SK-N-SH (cell line): ENCODE measurements around the gene PLXNA4. TPM values are rescaled to one million over a fixed set of nuclear protein-coding genes. Genes with fewer than 3 reads are reported as not detected.

ENCODE experiments used
- CTCF ChIA-PET: fragments of 300-600, 350-600 bp; formaldehyde crosslinking; extraction: SDS; loops from one replicate; lab custom pipeline; 2021; lab: Yijun Ruan, JAX
- POLR2A ChIA-PET: fragments of 350-600 bp; sonication (Branson Sonifier 250); formaldehyde crosslinking; extraction: SDS; loops from one replicate; lab custom pipeline; 2020; ENCODE audit warnings: antibody characterized with exemption, inconsistent platforms; lab: Yijun Ruan, JAX
- DNase-seq: peaks from one replicate; pipeline ENCODE4 v3.0.0; 2012
- H2AFZ ChIP-seq: fragments of 200-600 bp; sonication (generic); 2 replicates; pipeline ENCODE4 v1.8.1; 2016; ENCODE audit warnings: antibody characterized with exemption, mild to moderate bottlenecking, low read depth
- H3F3A ChIP-seq: fragments of 200-600 bp; sonication (generic); replicated peaks from 2 replicates; pipeline ENCODE3; 2016; ENCODE audit warnings: antibody characterized with exemption, mild to moderate bottlenecking; ENCODE audit not compliant: insufficient read depth
- H3K27ac ChIP-seq, 2 experiments: fragments of 200-500 bp in 1 of 2; fragments of 200-600 bp in 1 of 2; sonication (Bioruptor generic) in 1 of 2; sonication (generic), shearing (Covaris generic) in 1 of 2; 2 replicates each; pipeline versions ENCODE4 v1.5.1 to v1.6.1; 2014 to 2016; ENCODE audit warnings: low read depth in 2 of 2, inconsistent platforms in 1 of 2, low read length in 1 of 2, mild to moderate bottlenecking in 1 of 2, mixed read lengths in 1 of 2
- H3K27me3 ChIP-seq: fragments of 200-600 bp; sonication (generic), shearing (Covaris generic); 2 replicates; pipeline ENCODE4 v1.6.1; 2016; ENCODE audit warnings: mixed run types; ENCODE audit not compliant: insufficient read depth
- H3K36me3 ChIP-seq, 2 experiments: fragments of 200-500 bp in 1 of 2; fragments of 200-600 bp in 1 of 2; sonication (Bioruptor generic) in 1 of 2; sonication (generic) in 1 of 2; replicated peaks in 1 of 2; 2 replicates each; pipeline versions ENCODE3 to v1.5.1; 2014 to 2016; ENCODE audit warnings: low read length in 1 of 2, mild to moderate bottlenecking in 1 of 2; ENCODE audit not compliant: insufficient read depth in 2 of 2, control insufficient read depth in 1 of 2
- H3K4me1 ChIP-seq, 2 experiments: fragments of 200-500 bp in 1 of 2; fragments of 200-600 bp in 1 of 2; sonication (Bioruptor generic) in 1 of 2; sonication (generic), shearing (Covaris generic) in 1 of 2; 2 replicates each; pipeline versions ENCODE4 v1.5.1 to v1.6.1; 2014 to 2016; ENCODE audit warnings: low read depth in 1 of 2, low read length in 1 of 2, mixed run types in 1 of 2; ENCODE audit not compliant: insufficient read depth in 2 of 2, control insufficient read depth in 1 of 2
- H3K4me2 ChIP-seq: fragments of 200-600 bp; sonication (generic), shearing (Covaris generic); 2 replicates; pipeline ENCODE4 v1.6.1; 2017; ENCODE audit warnings: mixed run types
- H3K4me3 ChIP-seq, 2 experiments: fragments of 200-500 bp in 1 of 2; fragments of 200-600 bp in 1 of 2; sonication (Bioruptor generic) in 1 of 2; sonication (generic), shearing (Covaris generic) in 1 of 2; 2 replicates each; pipeline versions ENCODE4 v1.5.1 to v1.8.1; 2014 to 2016; ENCODE audit warnings: low read depth in 2 of 2, inconsistent platforms in 1 of 2, low read length in 1 of 2, mild to moderate bottlenecking in 1 of 2, mixed read lengths in 1 of 2, moderate library complexity in 1 of 2
- H3K79me2 ChIP-seq: fragments of 200-600 bp; sonication (generic); 2 replicates; pipeline ENCODE4 v1.8.1; 2017; ENCODE audit warnings: mild to moderate bottlenecking; ENCODE audit not compliant: insufficient read depth
- H3K9ac ChIP-seq: fragments of 200-600 bp; sonication (generic); 2 replicates; pipeline ENCODE4 v1.6.1; 2017; ENCODE audit warnings: mixed run types
- H3K9me2 ChIP-seq: fragments of 200-600 bp; sonication (generic); 2 replicates; pipeline ENCODE4 v1.6.1; 2017; ENCODE audit warnings: mixed run types
- H3K9me3 ChIP-seq: fragments of 200-600 bp; sonication (generic); 2 replicates; pipeline ENCODE4 v1.6.1; 2017; ENCODE audit warnings: mixed run types, mild to moderate bottlenecking, moderate library complexity
- H4K20me1 ChIP-seq: fragments of 200-600 bp; sonication (generic); 2 replicates; pipeline ENCODE4 v1.6.1; 2017; ENCODE audit warnings: mild to moderate bottlenecking, mixed run types; ENCODE audit not compliant: insufficient read depth
- EP300 ChIP-seq, 2 experiments: IDR thresholded peaks; 2 replicates each; pipeline versions ENCODE4 v1.4.0 to v1.6.1; 2012; ENCODE audit warnings: borderline replicate concordance in 1 of 2, low read depth in 1 of 2, low read length in 1 of 2
- EZH2phosphoT487 ChIP-seq: fragments of 200-600 bp; sonication (generic); IDR thresholded peaks from 2 replicates; pipeline ENCODE4 v1.6.1; 2017; ENCODE audit warnings: low read depth, mixed run types, mild to moderate bottlenecking, antibody characterized with exemption, moderate library complexity, borderline replicate concordance
- FOXJ3 ChIP-seq: sonication (generic); formaldehyde crosslinking; IDR thresholded peaks from 2 replicates; pipeline ENCODE4 v1.5.1; 2020; ENCODE audit warnings: mild to moderate bottlenecking, missing genetic modification reagents
- GABPA ChIP-seq: IDR thresholded peaks from 2 replicates; pipeline ENCODE4 v1.4.0; 2012; ENCODE audit warnings: low read depth, mild to moderate bottlenecking
- GATA2 ChIP-seq: sonication (generic); formaldehyde crosslinking; IDR thresholded peaks from 2 replicates; pipeline ENCODE4 v1.5.0; 2020; ENCODE audit warnings: mild to moderate bottlenecking, missing genetic modification reagents
- PBX3 ChIP-seq: IDR thresholded peaks from 2 replicates; pipeline ENCODE4; 2012
- RCOR1 ChIP-seq: fragments of 150-350 bp; IDR thresholded peaks from 2 replicates; pipeline ENCODE4 v1.6.1; 2017; ENCODE audit warnings: antibody characterized with exemption, low read length
- TAF1 ChIP-seq: IDR thresholded peaks from 2 replicates; pipeline ENCODE4 v1.6.1; 2012; ENCODE audit warnings: low read depth, mild to moderate bottlenecking, low read length, moderate library complexity, borderline replicate concordance
- TCF12 ChIP-seq: IDR thresholded peaks from 2 replicates; pipeline ENCODE4 v1.4.0; 2012
- USF2 ChIP-seq: fragments of 150-350 bp; IDR thresholded peaks from 2 replicates; pipeline ENCODE4 v1.6.1; 2017; ENCODE audit warnings: antibody characterized with exemption, low read length, low read depth, borderline replicate concordance
- WGBS: methylation state at CpG from one replicate; pipeline ENCODE4 v1.1.6; 2017; ENCODE audit warnings: low lambda C conversion rate; 5-methylcytosine and 5-hydroxymethylcytosine counted together
- polyA plus RNA-seq, 3 experiments: library from polyadenylated mRNA; depleted of rRNA; stranded (reverse); fragments of >200 nt; gene quantifications; 2 replicates each; pipeline ENCODE4 v1.2.3, GENCODE V29; 2012

Gene PLXNA4
- polyA plus RNA-seq, 1 of the 3 experiments (the other 2 are of a cell fraction), result 2.4 TPM

- Histone ChIP-seq H4K20me1 (no peaks in the 10 kb centered on the region), H3K36me3 (no peaks in the 10 kb centered on the region), H3F3A (no peaks in the 10 kb centered on the region), H2AFZ (no peak overlapping the region), H3K4me3 (no peak overlapping the region; a peak in 1 of 4 replicates)
- CTCF ChIA-PET, result interaction anchor here (0.8 to 4.5 kb wide), 5 partner anchors 10 to 734 kb away, joined by 3 to 62 read pairs (median 5); no protein-coding TSS in a partner anchor
- WGBS, result 19% methylated on average over 6 of the region's 6 CpGs
- TF ChIP-seq USF2, result no peak
- peak in 1 of 2 experiments; percentile 63; a peak in 1 of 4 replicates for TF ChIP-seq EP300 (IDR thresholded peaks at IDR 0.05; ENCODE audit: borderline replicate concordance in 1 of 2, low read depth in 1 of 2, low read length in 1 of 2)
- no peak for TF ChIP-seq PBX3
- peak; percentile 89 for TF ChIP-seq RCOR1
- TF ChIP-seq TAF1, result no peak
- TF ChIP-seq GATA2 (CRISPR knock-in tag), result peak; percentile 92
- 0 out of 2 replicates have a peak, but pooled peaks have one; percentile 46 for TF ChIP-seq FOXJ3
- no peak for TF ChIP-seq GABPA
- TF ChIP-seq EZH2phosphoT487, result no peak
- TF ChIP-seq, all 33 proteins: peak for 4
- peaks cover 0 to 21% of the 10 kb centered on the region in 2 experiments; a peak in 2 of 4 replicates for H3K4me1 ChIP-seq
- H3K4me2 ChIP-seq, result no peak overlapping the region
- no peak overlapping the region for H3K9ac ChIP-seq
- peaks cover 14% of the 10 kb centered on the region; the same call in 1 of the 2 replicates for H3K27me3 ChIP-seq
- H3K9me2 ChIP-seq, result no peaks in the 10 kb centered on the region
- no peaks in the 10 kb centered on the region for H3K79me2 ChIP-seq
- no peak overlapping the region for H3K27ac ChIP-seq
- DNase-seq, result peak; percentile 64
- POLR2A ChIA-PET, result no interaction called here
- H3K9me3 ChIP-seq, result no peaks in the 10 kb centered on the region
These were observed 16.7 kb upstream of the PLXNA4 start for GRCh38 chr7:132592936-132593335.

- H3K4me2 ChIP-seq, result no peak overlapping the region
- no peaks in the 10 kb centered on the region for H3K9me2 ChIP-seq
- CTCF ChIA-PET, result interaction anchor here (0.8 to 4.5 kb wide), 6 partner anchors 9 to 733 kb away, joined by 3 to 62 read pairs (median 5); no protein-coding TSS in a partner anchor
- H3K79me2 ChIP-seq, result no peaks in the 10 kb centered on the region
- H3K9ac ChIP-seq, result no peak overlapping the region
- H3K4me1 ChIP-seq, result peaks cover 0 to 21% of the 10 kb centered on the region in 2 experiments; a peak in 2 of 4 replicates
- H4K20me1 ChIP-seq, result no peaks in the 10 kb centered on the region
- H3K9me3 ChIP-seq, result no peaks in the 10 kb centered on the region
- H2AFZ ChIP-seq, result no peak overlapping the region
- WGBS, result 27% methylated on average over 12 of the region's 12 CpGs
- no peak overlapping the region for H3K4me3 ChIP-seq
- POLR2A ChIA-PET, result no interaction called here
- H3K27me3 ChIP-seq, result peaks cover 14% of the 10 kb centered on the region; the same call in 1 of the 2 replicates
- no peaks in the 10 kb centered on the region for H3F3A ChIP-seq
- TF ChIP-seq EP300 (IDR thresholded peaks at IDR 0.05; ENCODE audit: borderline replicate concordance in 1 of 2, low read depth in 1 of 2, low read length in 1 of 2), result 0 out of 4 replicates have a peak, but pooled peaks of 1 of the 2 experiments have one; percentile 19
- no peak for TF ChIP-seq TCF12
- no peak for TF ChIP-seq FOXJ3
- peak; percentile 49; the same call in 1 of the 2 replicates for TF ChIP-seq GATA2 (CRISPR knock-in tag)
- no peak for TF ChIP-seq EZH2phosphoT487
- H3K27ac ChIP-seq, result no peak overlapping the region
- H3K36me3 ChIP-seq, result no peaks in the 10 kb centered on the region
- DNase-seq, result peak; percentile 57
These were observed 16.1 kb upstream of the PLXNA4 start for GRCh38 chr7:132592231-132592920.
